ENCODE measurements around the gene RRAS2.

RRAS2 gene

GRCh38 chr11:14317659-14318325 is 41.2 kb downstream of the RRAS2 start:
- Histone ChIP-seq H3K9ac (ENCODE audit: low read depth, low read length, poor library complexity) (no peak overlapping the region), H3K27ac (replicated peaks; ENCODE audit: low read length) (no peak overlapping the region), H3K23ac (ENCODE audit: low read depth, low read length, poor library complexity) (no peak overlapping the region), H2AK5ac (ENCODE audit: low read depth, low read length) (no peak overlapping the region), H3K9me3 (replicated peaks in 1 of 2; ENCODE audit: control insufficient read depth in 2 of 2, insufficient read depth in 1 of 2, low read depth in 1 of 2, low read length in 2 of 2) (no peaks in the 10 kb centered on the region), H3K79me1 (ENCODE audit: low read depth, low read length) (no peaks in the 10 kb centered on the region), H3K27me3 (ENCODE audit: control insufficient read depth in 3 of 3, insufficient read depth in 3 of 3, low read depth in 1 of 3, low read length in 3 of 3) (no peaks in the 10 kb centered on the region), H2BK5ac (ENCODE audit: low read length) (no peak overlapping the region), H2BK120ac (ENCODE audit: low read depth, low read length) (no peak overlapping the region), H4K8ac (ENCODE audit: low read depth, low read length) (no peak overlapping the region), H2BK12ac (ENCODE audit: low read length) (no peak overlapping the region), H3K36me3 (replicated peaks in 1 of 2; ENCODE audit: control insufficient read depth in 2 of 2, insufficient read depth in 2 of 2, low read length in 2 of 2) (no peaks in the 10 kb centered on the region), H3K4ac (ENCODE audit: low read length) (no peak overlapping the region), H3K4me1 (ENCODE audit: control insufficient read depth in 2 of 2, insufficient read depth in 1 of 2, low read depth in 1 of 2, low read length in 2 of 2) (peaks cover 0 to 1% of the 10 kb centered on the region in 2 donors), H3K4me2 (ENCODE audit: insufficient read depth, low read length, poor library complexity, severe bottlenecking) (no peak overlapping the region), H3K18ac (ENCODE audit: low read length) (no peak overlapping the region), H3K14ac (ENCODE audit: low read length) (no peak overlapping the region), H2AFZ (ENCODE audit: low read length) (no peak overlapping the region), H3K4me3 (ENCODE audit: low read length in 2 of 2) (no peak overlapping the region), H2BK15ac (ENCODE audit: low read length) (no peak overlapping the region), H4K91ac (ENCODE audit: low read depth, low read length, poor library complexity) (no peak overlapping the region)
- no peak for DNase-seq (ENCODE audit: low spot score)
- WGBS, 2 donors (ENCODE audit: extremely low coverage in 2 of 2, insufficient read length in 2 of 2, insufficient replicate concordance in 1 of 2): no CpG with 5 or more reads among the region's 7 CpGs

- Histone ChIP-seq H3K23ac (ENCODE audit: low read depth, low read length, poor library complexity) (no peak overlapping the region), H3K36me3 (replicated peaks in 1 of 2; ENCODE audit: control insufficient read depth in 2 of 2, insufficient read depth in 2 of 2, low read length in 2 of 2) (no peaks in the 10 kb centered on the region), H3K4me1 (ENCODE audit: control insufficient read depth in 2 of 2, insufficient read depth in 1 of 2, low read depth in 1 of 2, low read length in 2 of 2) (peaks cover 0 to 5% of the 10 kb centered on the region in 2 donors), H3K9me3 (replicated peaks in 1 of 2; ENCODE audit: control insufficient read depth in 2 of 2, insufficient read depth in 1 of 2, low read depth in 1 of 2, low read length in 2 of 2) (no peaks in the 10 kb centered on the region), H3K27ac (replicated peaks; ENCODE audit: low read length) (no peak overlapping the region), H3K27me3 (ENCODE audit: control insufficient read depth in 3 of 3, insufficient read depth in 3 of 3, low read depth in 1 of 3, low read length in 3 of 3) (no peaks in the 10 kb centered on the region), H3K14ac (ENCODE audit: low read length) (no peak overlapping the region), H3K18ac (ENCODE audit: low read length) (no peak overlapping the region), H2BK12ac (ENCODE audit: low read length) (no peak overlapping the region), H3K4me2 (ENCODE audit: insufficient read depth, low read length, poor library complexity, severe bottlenecking) (no peak overlapping the region), H4K8ac (ENCODE audit: low read depth, low read length) (no peak overlapping the region), H2BK5ac (ENCODE audit: low read length) (no peak overlapping the region), H4K91ac (ENCODE audit: low read depth, low read length, poor library complexity) (no peak overlapping the region), H2BK15ac (ENCODE audit: low read length) (no peak overlapping the region), H3K4ac (ENCODE audit: low read length) (no peak overlapping the region), H3K9ac (ENCODE audit: low read depth, low read length, poor library complexity) (no peak overlapping the region), H3K79me1 (ENCODE audit: low read depth, low read length) (no peaks in the 10 kb centered on the region), H2AK5ac (ENCODE audit: low read depth, low read length) (no peak overlapping the region), H3K4me3 (ENCODE audit: low read length in 2 of 2) (no peak overlapping the region), H2AFZ (ENCODE audit: low read length) (no peak overlapping the region), H2BK120ac (ENCODE audit: low read depth, low read length) (no peak overlapping the region)
- no peak for DNase-seq (ENCODE audit: low spot score)
- no CpG with 5 or more reads among the region's 2 CpGs for WGBS, 2 donors (ENCODE audit: extremely low coverage in 2 of 2, insufficient read length in 2 of 2, insufficient replicate concordance in 1 of 2)
Observed at GRCh38 chr11:14315130-14315529, 43.9 kb downstream of the RRAS2 start.

- H3K27me3 ChIP-seq (ENCODE audit: control insufficient read depth in 3 of 3, insufficient read depth in 3 of 3, low read depth in 1 of 3, low read length in 3 of 3): no peaks in the 10 kb centered on the region
- no peak overlapping the region for H3K27ac ChIP-seq (replicated peaks; ENCODE audit: low read length)
- no peak overlapping the region for H3K4ac ChIP-seq (ENCODE audit: low read length)
- H3K9me3 ChIP-seq (replicated peaks in 1 of 2; ENCODE audit: control insufficient read depth in 2 of 2, insufficient read depth in 1 of 2, low read depth in 1 of 2, low read length in 2 of 2): no peaks in the 10 kb centered on the region
- no peak overlapping the region for H3K9ac ChIP-seq (ENCODE audit: low read depth, low read length, poor library complexity)
- peaks cover 0 to 5% of the 10 kb centered on the region in 2 donors for H3K4me1 ChIP-seq (ENCODE audit: control insufficient read depth in 2 of 2, insufficient read depth in 1 of 2, low read depth in 1 of 2, low read length in 2 of 2)
- H4K8ac ChIP-seq (ENCODE audit: low read depth, low read length): no peak overlapping the region
- no peak overlapping the region for H2AK5ac ChIP-seq (ENCODE audit: low read depth, low read length)
- H2BK5ac ChIP-seq (ENCODE audit: low read length): no peak overlapping the region
- DNase-seq (ENCODE audit: low spot score): no peak
- no peak overlapping the region for H4K91ac ChIP-seq (ENCODE audit: low read depth, low read length, poor library complexity)
- H2AFZ ChIP-seq (ENCODE audit: low read length): no peak overlapping the region
- H3K4me2 ChIP-seq (ENCODE audit: insufficient read depth, low read length, poor library complexity, severe bottlenecking): no peak overlapping the region
- no peak overlapping the region for H3K14ac ChIP-seq (ENCODE audit: low read length)
- WGBS, 2 donors (ENCODE audit: extremely low coverage in 2 of 2, insufficient read length in 2 of 2, insufficient replicate concordance in 1 of 2): no CpG with 5 or more reads among the region's 2 CpGs
- H2BK15ac ChIP-seq (ENCODE audit: low read length): no peak overlapping the region
- no peak overlapping the region for H3K23ac ChIP-seq (ENCODE audit: low read depth, low read length, poor library complexity)
- peaks cover 2% of the 10 kb centered on the region for H3K79me1 ChIP-seq (ENCODE audit: low read depth, low read length)
- H2BK120ac ChIP-seq (ENCODE audit: low read depth, low read length): no peak overlapping the region
- H3K4me3 ChIP-seq (ENCODE audit: low read length in 2 of 2): no peak overlapping the region
- H3K36me3 ChIP-seq (replicated peaks in 1 of 2; ENCODE audit: control insufficient read depth in 2 of 2, insufficient read depth in 2 of 2, low read length in 2 of 2): no peaks in the 10 kb centered on the region
- no peak overlapping the region for H3K18ac ChIP-seq (ENCODE audit: low read length)
- H2BK12ac ChIP-seq (ENCODE audit: low read length): no peak overlapping the region
Observed at GRCh38 chr11:14314127-14314526, 44.9 kb downstream of the RRAS2 start.

GRCh38 chr11:14312736-14313438 is 46.1 kb downstream of the RRAS2 start:
- Histone ChIP-seq H3K23ac (ENCODE audit: low read depth, low read length, poor library complexity) (no peak overlapping the region), H3K9ac (ENCODE audit: low read depth, low read length, poor library complexity) (no peak overlapping the region), H2BK5ac (ENCODE audit: low read length) (no peak overlapping the region), H3K79me1 (ENCODE audit: low read depth, low read length) (peaks cover 2% of the 10 kb centered on the region), H3K4me2 (ENCODE audit: insufficient read depth, low read length, poor library complexity, severe bottlenecking) (no peak overlapping the region), H3K4me1 (ENCODE audit: control insufficient read depth in 2 of 2, insufficient read depth in 1 of 2, low read depth in 1 of 2, low read length in 2 of 2) (peaks cover 4 to 5% of the 10 kb centered on the region in 2 donors), H2BK15ac (ENCODE audit: low read length) (no peak overlapping the region), H2BK120ac (ENCODE audit: low read depth, low read length) (no peak overlapping the region), H2AK5ac (ENCODE audit: low read depth, low read length) (no peak overlapping the region), H4K91ac (ENCODE audit: low read depth, low read length, poor library complexity) (no peak overlapping the region), H3K27ac (replicated peaks; ENCODE audit: low read length) (no peak overlapping the region), H3K9me3 (replicated peaks in 1 of 2; ENCODE audit: control insufficient read depth in 2 of 2, insufficient read depth in 1 of 2, low read depth in 1 of 2, low read length in 2 of 2) (no peaks in the 10 kb centered on the region), H2AFZ (ENCODE audit: low read length) (no peak overlapping the region), H4K8ac (ENCODE audit: low read depth, low read length) (no peak overlapping the region), H3K18ac (ENCODE audit: low read length) (no peak overlapping the region), H3K14ac (ENCODE audit: low read length) (no peak overlapping the region), H2BK12ac (ENCODE audit: low read length) (no peak overlapping the region), H3K4ac (ENCODE audit: low read length) (no peak overlapping the region), H3K36me3 (replicated peaks in 1 of 2; ENCODE audit: control insufficient read depth in 2 of 2, insufficient read depth in 2 of 2, low read length in 2 of 2) (no peaks in the 10 kb centered on the region), H3K27me3 (ENCODE audit: control insufficient read depth in 3 of 3, insufficient read depth in 3 of 3, low read depth in 1 of 3, low read length in 3 of 3) (no peaks in the 10 kb centered on the region), H3K4me3 (ENCODE audit: low read length in 2 of 2) (no peak overlapping the region)
- DNase-seq (ENCODE audit: low spot score): no peak
- no CpG with 5 or more reads among the region's 4 CpGs for WGBS, 2 donors (ENCODE audit: extremely low coverage in 2 of 2, insufficient read length in 2 of 2, insufficient replicate concordance in 1 of 2)

Data from neuronal stem cell (in vitro differentiated cells).